KG1 (cell line): ENCODE measurements around the gene CLSTN2.

Source experiments
- DNase-seq: peaks from one replicate; lab custom pipeline; 2025; lab: John Stamatoyannopoulos, UW

Gene CLSTN2

DNA sequence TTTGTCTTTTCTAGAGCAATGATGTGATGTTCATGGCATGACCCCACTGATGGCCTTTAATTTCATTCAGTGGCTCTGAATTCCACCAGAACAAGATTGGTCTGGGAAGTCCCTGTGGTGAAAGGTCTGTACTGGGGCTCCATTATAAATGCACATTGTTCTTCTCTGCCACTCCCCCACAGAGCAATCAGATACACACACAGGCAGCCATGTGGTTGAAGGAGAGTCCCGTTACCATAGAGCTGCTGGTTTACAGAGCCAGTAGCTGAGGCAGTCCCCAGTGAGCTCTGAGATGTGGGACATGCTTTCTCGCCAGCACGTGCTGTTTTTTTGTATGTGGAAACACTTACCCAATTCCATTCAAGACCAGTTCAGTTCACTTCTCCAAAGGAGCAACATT lies 570.2 kb downstream of the CLSTN2 start:
- no peak for DNase-seq

DNA sequence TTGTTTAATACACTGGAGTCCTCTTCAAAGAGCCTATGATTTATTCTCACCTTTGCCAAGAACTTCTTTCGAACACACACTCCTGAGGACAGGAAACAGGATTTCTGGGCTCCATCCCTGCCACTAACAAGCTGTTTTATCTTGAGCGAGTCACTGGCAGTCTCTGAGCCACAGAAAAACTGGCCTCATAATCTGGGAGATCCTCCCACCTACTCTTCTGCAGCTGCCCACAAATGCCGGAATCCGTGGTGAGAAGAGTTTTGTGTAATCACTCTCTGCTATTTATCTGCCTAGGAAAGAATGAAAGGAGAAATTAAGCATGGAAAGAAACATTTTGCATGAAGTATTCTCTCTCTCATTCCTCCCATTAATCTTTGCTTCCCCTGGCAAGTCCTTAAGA lies 570.9 kb downstream of the CLSTN2 start:
- DNase-seq = no peak

DNA sequence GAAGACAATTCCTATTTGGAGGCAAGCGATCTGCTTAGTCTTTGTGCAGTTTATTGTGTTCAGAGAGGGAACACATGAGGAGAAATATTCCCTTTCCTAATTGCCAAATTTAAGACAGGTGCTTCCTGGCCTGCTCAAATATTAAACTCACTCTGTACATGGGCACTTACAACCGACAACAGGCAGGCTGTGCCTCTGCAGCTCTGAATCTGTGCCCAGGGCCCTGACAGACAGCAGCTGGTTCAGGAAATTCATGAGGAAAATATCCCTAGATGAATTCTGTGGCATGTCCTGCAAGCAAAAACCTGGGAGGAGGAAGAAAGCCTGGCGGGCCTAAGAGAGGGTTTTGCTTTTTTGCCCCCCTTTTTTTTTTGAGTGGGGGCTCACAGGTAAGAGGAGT lies 573.6 kb downstream of the CLSTN2 start:
- DNase-seq = no peak

DNA sequence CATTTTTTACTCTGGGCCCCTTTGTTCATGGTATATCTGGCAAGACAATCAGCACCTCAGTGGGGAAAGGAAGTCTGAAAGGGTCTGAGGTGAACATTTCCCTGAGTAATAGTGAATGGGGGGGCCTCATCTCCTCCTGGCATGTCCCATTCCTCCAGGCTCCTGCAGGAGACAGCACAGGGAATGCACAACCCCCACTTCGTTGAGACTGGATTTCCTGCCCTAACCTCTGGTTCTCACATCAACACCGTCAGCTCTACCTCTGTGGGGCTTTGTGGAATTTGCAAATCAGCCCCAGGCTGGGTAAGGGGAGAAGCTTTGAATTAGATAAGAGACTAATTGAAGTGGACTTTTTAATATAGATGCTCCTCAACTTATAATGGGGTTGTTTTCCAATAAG lies 574.5 kb downstream of the CLSTN2 start:
- DNase-seq = no peak

DNA sequence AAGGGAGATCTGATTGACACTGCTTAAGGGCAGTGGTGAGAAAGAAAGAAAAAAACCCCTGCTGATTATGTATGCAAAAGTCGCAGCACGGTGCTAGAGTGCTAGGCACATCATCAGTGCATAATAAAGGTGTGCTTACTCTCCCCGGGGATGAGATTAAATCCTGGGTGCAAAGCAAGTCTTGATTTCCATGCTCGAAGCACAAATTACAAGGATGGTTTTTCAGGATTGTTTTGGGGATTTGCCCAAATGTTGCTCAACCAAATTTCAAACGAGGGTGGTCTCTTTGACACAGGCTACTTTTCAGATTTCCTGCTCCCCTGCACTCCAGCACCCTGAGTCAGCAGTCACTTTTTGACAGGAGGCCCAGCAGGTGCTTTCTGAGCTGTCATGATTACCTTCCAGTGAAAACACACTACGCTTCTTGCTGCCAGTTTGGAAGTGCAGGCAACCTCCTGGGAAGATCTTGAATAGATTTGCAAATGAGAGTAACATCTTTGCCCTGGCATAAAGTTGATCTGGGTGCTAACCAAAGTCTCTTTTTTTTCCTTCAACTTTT lies 575.4 kb downstream of the CLSTN2 start:
- no peak for DNase-seq

DNA sequence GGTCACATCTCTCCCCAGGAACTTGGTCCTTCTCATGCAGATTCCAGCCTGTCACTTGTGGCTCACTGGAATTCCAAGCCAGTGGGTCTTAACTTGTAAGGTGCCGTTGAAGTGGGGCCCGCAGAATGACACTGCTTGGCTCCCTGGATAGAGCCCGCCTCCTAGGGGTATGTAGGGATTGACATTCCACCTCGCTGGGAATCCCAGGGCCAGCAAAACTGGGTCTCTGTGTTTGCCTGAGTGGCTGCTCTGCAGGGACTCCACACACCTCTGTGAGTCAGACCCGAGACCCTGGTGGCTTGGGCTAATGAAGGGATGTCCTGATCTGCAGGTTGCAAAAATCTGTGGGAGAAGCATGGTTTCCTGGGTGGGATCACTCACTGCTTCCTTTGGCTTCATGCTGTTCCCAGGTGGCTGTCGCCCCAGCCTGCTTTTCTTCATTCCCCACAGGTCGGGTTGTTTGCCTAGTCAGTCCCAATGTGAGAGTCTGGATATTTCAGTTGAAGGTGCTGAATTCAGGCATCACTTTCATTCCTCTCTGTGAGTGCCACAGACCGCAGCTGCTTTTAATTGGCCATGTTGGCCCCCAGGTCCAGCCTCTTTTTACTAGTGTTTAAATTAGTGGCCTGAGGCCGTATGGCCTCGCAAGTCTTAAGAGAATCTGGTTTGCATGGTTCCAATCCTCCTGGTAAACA lies 586.9 kb downstream of the CLSTN2 start:
- no peak for DNase-seq

DNA sequence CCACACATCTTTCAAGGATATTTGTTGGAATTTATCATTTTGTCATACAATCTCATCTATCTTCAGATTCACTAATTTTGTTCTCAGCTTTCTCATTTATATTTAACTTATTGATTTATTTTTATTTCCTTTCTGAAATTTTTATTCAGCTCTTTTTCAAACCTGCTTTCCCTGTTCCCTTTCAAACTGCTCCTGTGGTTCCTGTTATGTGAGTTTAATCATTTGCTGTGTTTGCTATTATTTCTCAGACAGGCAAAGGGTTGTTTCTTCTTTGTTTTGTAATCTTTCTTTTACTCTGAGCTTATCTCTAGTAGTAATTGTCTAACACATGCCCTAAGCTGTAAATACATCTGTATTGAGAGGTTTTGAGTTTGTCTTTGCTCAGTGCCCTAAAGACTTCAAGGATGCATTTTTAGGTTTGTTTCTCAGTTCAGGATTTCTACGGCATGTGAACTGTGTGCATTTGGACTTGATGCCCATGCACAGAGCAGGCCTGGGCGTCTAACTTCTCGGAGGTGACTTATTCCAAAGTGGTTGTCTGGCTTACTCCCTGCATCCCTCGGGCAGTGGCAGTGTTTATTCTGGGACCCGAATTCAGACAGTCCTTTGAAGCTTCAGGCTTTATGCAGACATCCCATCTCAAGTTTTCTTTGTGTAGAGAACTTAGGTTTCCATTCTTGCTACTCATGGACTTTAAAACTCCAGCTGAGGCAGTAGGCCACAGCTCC lies 587.8 kb downstream of the CLSTN2 start:
- no peak for DNase-seq

DNA sequence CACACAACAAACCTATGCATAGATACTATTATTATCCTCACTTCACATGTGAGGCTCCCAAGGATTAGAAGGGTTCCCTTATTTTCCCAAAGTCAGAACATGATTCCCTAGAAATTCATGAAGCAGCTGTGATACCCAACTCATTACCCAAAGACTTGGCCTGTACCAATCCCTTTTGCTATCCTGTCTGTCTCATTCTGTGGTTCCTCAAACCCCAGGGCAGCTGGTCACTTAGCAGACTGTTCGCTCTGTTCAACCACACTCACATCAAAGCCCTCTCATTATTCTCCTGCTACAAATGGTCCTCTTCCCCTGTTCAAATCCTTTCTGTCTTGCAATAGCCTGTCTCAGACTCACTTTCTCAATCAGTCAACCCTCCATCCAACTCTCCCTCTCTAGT lies 588.6 kb downstream of the CLSTN2 start:
- no peak for DNase-seq

DNA sequence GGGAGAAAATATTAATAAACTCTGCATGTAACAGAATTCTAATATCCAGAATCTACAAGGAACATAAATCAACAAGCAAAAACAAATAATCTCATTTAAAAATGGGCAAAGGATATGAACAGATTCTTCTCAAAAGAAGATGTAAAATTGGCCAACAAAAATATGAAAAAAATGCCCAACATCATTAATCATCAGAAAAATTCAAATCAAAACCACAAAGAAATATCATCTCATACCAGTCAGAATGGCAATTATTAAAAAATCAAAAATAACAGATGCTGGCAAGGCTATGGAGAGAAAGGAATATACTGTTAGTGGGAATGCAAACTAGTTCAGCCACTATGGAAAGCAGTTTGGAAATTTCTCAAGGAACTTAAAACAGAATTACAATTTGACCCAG lies 592.2 kb downstream of the CLSTN2 start:
- no peak for DNase-seq

DNA sequence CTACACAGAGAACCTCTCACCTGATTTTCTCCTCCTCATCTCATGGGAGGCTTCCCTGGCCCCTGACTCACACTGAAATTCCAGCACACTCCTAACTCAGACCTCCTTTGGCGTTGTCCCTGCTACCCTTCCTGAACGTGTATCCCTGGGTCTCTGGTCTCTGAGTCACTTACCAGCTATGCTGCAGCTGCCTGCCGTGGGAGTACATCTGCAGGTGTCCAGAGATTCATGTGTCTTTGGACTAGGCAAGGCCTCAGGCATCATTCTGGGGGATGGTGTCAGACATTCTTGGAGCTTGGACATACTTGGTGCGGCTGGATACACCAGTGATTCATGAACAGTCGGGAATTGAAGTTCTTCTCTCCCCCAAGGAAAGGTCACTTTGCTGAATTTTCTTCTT lies 594.1 kb downstream of the CLSTN2 start:
- no peak for DNase-seq

DNA sequence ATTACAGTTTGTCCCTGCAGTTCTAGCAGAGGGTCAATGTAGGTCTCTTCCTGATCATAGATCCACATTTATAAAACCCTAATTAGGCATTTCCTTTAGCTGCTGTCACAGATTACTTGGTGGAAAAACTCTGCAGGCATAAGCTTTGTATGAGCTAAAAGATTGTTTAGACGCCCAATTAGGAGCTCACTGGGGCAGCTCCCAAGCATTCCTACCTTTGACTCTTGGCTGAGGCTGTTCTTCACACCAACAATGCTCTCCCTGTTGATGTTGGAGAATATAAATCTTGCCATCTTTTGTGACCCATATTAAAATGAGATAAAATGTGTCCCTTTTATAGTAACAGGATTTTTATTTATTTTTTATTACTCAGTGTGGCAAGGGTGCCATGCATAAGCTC lies 594.6 kb downstream of the CLSTN2 start:
- DNase-seq = no peak

DNA sequence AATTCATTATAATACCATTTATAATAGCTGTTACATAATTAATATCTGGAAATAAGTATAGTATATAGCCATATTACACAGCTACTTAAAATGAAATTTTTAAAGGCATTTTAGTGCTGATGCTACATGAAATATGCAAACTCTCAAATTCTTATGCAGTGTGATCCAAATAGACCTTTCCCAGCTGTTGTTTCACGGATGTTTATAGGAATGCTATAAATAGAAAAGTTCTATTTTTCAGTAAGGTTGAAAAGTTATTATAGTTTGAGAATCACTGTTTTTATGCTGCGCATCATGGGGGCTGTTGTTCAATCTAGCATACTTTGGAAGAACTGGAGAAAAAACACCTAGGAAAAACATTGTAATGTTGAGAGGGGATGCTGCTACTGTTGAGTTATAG lies 595.1 kb downstream of the CLSTN2 start:
- DNase-seq = no peak

DNA sequence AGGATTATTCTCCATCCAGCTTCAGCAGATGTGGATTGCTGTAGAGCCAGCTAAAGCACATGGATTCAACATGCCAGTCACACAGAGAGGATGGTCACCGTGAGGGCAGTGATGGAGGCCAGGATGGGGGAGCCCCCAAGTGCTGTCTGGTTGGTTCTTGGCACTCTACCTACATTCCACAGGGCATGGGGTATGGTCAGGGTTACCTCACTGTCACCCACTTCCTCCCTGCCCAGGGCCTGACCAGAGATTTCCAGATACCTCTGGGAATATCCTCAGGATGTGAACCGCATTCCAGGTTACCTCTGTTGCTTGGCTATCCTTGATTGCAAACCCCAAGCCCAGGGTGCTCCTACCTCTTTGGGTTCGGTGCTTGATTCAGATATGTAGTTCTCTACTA lies 595.6 kb downstream of the CLSTN2 start:
- no peak for DNase-seq

DNA sequence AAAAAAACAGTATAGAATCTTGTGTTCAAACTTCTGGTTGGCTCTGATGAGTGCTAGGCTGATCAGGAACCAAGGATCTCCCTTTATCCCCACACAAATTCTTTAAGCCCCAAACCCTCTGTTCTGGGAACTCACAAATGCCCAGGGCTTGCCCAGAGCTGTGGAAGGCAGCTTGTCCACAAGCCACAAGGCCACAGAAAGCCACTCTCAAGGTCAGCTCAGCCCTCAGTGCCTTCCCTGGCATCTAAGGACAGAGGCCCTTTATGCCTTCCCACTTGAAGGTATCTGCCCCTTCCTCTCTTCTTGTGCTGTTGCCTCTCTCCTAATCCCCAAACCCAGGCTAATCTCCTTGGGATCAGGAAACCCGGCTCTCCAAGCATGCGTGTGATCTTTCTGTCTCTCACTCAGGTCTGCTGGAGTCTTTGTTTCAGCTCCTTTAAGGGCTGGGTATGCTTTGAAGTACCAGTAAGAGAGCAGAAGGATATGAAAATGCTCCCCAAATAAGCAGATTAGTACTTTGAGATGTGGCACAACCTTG lies 597.9 kb downstream of the CLSTN2 start:
- DNase-seq = no peak

DNA sequence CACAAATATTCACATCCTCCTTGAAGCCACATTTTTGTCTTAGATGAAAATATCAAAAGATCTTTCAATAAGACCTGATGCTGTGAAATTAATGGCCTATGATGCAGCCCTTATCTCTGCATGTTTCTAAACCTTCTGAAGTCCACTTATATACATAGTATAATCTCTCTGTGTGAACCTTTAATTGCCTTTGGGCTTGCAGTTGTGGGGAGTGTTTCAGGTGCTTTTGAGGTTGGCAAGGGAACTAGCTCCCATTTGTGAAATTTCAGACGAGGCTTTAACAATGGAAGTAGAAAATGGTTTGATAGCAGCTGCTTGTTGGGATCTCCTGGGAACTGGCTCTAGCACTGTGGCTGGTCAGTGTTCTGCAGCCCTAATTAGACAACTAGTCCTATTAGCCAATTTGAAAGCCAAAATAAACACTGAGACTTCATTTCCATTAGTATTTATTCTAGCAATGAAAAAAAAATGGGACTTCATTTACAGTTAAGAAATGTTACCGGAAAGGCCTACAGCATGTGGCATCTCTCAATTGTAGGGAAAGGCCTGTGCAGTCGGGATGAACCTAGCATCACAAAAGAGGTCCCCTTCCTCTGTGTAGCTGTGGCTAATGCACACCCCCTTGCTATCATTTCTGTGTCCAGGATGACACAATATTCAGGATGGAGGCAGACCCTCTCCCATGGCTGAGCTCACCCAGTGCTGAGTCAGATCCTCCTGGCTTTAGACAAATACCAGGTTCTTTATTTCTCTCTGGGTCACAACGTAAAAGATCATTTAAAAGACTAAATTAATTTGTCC lies 602.1 kb downstream of the CLSTN2 start:
- no peak for DNase-seq

DNA sequence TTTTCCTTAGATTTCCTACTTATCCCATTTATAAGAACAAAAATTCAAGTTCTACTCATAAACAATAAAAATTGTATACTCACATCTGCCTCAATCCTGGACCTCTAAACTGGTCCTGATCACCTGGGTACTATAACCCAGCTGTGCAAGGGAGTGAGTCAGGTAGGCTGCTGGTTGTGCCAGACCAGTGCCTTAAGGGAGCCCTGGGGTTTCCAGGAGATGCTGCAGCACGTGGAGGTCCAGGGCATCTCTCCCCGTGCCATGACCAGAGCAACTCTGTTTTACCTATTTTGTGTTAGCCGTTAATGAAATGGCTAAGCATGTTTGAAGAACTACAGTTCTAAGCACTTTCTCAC lies 602.7 kb downstream of the CLSTN2 start:
- DNase-seq = no peak

DNA sequence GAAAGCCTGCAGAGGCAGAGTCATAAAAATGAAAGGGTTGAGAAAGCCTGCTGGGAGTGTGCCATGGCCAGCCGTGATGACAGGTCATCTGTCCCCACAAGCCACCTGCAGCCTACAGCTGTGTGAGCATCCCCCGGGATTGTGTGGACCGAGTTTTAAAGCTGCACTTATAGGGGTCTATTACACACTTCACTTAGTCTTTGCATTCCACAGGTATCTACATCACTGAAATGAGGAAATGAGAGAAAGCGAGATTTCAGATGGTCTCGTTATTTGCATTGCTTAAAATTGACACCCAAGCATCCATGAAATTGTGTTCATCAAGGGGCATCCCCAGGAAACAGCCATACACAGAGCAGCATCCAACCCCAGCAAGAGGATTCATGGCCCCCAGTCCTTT lies 605.3 kb downstream of the CLSTN2 start:
- DNase-seq = no peak

DNA sequence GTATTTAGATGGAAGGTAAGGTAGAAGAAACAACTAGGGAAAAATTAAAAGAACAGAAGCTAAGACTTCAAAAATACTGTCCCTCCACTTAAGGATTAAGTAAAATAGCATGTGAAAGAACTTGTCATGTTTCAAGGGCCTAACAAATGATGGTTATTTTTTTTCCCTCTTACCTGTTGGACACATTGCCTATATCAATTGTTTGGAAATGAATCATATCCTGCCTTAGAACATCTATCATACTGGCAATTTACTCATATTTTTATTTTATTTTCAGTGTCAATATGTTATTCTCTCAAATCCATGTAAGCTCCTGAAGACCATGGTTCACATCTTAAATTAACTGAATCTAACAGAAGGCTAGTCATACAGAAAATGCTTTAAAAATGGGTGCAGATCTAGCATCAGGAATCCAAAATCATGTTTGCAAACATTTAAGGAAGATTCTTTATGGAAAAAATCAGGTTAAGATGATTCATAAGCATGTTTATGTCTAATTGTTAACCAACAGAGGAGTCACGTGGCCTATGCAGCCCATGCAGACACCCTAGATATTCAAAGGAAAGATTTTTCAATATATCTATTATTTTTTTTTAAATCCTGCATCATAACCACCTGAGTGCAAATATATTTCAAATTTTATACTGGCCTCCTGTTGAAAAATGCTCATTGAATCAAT lies 607.1 kb downstream of the CLSTN2 start:
- DNase-seq = no peak

DNA sequence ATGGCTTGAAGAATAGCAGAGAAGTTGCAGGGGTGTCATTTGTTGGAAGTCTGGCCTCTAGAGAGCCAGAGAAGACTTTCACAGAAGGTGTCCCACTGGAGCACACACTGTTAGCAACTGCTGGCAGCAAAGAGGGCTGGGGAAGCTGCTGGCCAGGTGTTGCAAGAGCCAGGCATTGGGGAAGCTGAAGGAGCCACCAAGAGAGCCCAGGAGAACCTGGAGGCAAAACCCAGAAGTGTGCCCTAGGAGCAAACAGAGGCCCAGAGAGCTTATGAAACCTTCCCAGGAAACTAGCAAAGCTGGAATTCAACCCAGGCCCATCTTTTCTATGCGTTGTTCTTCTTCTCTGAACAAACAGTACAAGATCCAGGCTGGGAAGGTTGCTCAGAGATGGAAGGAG lies 610.2 kb downstream of the CLSTN2 start:
- no peak for DNase-seq

DNA sequence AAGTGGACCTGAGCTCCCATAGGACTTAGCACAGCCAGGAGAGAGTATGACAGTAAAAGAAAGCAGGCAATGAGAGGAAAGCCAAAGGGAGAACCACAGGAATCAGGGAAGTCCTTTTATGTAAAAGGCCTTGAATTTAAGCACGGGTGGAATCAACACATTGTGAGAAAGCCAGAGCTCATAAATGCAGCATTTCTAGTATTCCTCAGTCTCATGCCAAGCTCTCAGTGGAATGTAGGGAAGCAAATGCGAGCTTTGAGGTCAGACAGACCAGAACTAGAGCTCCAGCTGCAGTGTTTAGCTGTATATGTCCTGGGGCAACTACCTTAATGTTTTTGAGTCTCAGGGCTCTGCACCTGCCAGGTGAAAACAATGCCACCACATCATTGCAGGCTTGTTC lies 610.8 kb downstream of the CLSTN2 start:
- DNase-seq = no peak

DNA sequence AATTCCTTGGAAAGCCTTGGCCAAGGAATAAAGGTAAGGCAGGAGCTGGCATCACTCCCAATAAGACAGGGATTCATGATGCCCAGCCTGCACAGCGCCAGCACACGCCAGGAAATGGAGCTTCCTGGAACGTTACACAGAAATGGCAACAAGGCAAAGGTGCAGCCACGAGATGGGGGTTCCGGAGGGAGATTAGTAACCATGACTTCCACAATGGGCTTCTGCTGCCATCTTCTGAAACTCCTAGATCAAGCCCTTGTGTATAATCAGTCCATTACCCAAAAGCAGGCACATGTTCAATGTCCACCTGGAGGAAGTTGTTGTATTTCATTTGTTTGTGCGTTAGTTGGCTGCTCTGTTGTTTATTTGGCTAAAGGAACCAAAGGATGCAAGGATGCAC lies 611.7 kb downstream of the CLSTN2 start:
- no peak for DNase-seq

DNA sequence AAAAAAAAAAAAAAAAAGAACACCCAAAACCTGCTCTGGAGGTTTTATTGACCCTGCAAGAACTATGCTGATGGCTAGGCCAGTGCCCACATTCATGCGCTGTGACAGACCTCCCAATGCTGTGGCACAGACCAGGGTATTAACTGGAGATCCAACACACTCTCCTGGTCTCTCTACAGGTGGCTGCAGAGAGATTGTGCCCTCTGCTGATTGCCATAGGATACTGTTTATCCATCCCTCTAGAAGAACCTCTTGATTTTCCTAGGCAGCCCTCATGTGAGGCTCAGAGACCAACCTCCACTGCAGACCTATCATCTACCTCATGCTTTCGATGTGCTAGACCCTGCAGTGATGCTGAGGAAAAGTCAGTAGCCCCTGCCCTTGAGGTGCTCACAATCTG lies 617.4 kb downstream of the CLSTN2 start:
- DNase-seq = no peak
